GM13977 (cell line): ENCODE data around the gene CREB5.

ENCODE experiments used
- DNase-seq: peaks from one replicate; pipeline ENCODE4 v3.0.0; 2012; ENCODE audit warnings: low spot score
- in situ Hi-C: fragments of 300-500 bp; cut with MboI; formaldehyde crosslinking; loops from one replicate; pipeline ENCODE4 v1.12.0; 2022; ENCODE audit warnings: low sequenced_read_pairs, low pct_unique_long_range_greater_than_20kb, mixed read lengths, inconsistent platforms; ENCODE audit not compliant: unreplicated experiment
- TF ChIP-seq, protein P1 (sequence below): IDR thresholded peaks from 2 replicates; pipeline ENCODE4 v1.5.1; 2012; ENCODE audit warnings: mild to moderate bottlenecking, control low read depth; ENCODE audit not compliant: insufficient read depth; ENCODE audit errors: extremely low read depth, missing control alignments

Gene CREB5

DNA sequence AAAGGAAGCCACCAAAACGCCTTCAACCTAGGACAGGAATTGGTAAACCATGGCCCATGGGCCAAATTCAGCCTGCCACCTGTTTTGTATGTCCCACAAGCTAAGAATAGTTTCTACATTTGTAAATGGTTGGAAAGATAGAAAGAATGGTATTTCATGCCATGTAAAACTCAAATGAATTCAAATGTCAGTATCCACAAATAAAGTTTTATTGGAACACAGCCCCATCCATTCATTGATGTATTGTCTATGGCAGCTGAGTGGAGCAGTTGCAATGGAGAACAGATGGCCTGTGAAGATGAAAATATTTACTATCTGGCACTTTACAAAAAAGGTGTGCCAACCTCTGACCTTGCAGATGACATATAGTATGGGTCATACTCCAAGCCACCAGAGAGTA lies 236.9 kb downstream of the CREB5 start:
- in situ Hi-C loops = no loop called here
- TF ChIP-seq, protein P1, sequence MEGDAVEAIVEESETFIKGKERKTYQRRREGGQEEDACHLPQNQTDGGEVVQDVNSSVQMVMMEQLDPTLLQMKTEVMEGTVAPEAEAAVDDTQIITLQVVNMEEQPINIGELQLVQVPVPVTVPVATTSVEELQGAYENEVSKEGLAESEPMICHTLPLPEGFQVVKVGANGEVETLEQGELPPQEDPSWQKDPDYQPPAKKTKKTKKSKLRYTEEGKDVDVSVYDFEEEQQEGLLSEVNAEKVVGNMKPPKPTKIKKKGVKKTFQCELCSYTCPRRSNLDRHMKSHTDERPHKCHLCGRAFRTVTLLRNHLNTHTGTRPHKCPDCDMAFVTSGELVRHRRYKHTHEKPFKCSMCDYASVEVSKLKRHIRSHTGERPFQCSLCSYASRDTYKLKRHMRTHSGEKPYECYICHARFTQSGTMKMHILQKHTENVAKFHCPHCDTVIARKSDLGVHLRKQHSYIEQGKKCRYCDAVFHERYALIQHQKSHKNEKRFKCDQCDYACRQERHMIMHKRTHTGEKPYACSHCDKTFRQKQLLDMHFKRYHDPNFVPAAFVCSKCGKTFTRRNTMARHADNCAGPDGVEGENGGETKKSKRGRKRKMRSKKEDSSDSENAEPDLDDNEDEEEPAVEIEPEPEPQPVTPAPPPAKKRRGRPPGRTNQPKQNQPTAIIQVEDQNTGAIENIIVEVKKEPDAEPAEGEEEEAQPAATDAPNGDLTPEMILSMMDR = no peak
- DNase-seq = no peak

DNA sequence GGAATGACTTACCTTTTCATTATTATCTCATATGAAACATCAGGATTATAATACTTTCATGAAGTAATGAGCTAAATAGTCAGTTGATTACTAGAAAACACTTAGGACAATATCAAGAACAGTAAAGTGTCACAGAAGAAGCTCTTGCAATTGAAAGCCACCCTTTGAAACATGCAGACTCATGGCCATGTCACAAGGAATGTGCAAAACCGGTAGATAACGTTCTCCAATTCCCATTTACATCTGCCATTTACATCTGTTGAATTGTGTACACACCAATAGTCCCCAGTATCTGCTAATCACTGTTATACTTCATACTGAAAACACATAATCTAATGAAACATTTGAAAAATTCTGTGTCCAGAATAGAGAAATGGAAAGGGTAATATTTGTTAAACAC lies 237.5 kb downstream of the CREB5 start:
- in situ Hi-C loops = no loop called here
- no peak for DNase-seq
- TF ChIP-seq, protein P1 = no peak

DNA sequence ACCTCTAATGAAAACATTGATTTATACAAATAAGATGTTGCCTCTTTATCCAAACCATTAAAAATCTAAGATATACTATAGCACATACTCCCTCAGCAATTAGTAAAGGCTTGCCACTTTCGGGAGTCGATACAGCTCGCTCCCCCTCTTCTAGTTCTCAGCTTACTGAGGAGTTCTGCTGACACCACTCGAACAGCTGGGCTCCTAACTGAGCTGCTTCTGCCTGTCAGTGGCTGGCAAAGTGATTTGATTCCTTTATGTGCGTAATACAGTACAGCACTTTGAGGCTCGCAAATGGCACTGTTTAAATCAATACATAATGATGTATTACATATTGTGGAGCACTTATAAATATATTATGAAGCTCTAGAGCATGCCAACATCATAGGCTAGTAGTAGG lies 241.8 kb downstream of the CREB5 start:
- DNase-seq = no peak
- in situ Hi-C loops = no loop called here
- TF ChIP-seq, protein P1 = no peak

DNA sequence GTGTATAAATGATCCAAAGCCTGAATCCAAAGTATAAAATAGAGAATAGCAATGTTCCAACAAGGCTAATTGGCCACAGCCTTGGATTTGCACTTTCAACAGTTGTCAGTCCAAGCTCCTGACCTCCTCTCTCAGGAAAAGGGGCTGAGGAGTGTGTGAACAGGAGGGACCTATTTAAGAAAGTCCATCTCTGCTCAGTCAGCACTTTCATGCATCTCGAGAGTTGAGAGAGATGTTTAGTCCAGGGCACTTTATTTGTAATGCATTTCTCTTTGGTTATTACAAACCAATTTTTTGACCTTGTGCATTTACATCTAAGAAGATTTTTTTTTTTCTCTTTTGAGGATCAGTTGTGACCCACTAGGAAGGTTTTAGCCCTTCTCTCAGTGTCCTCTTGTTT lies 244.2 kb downstream of the CREB5 start:
- TF ChIP-seq, protein P1 = no peak
- DNase-seq = no peak
- in situ Hi-C loops = no loop called here

DNA sequence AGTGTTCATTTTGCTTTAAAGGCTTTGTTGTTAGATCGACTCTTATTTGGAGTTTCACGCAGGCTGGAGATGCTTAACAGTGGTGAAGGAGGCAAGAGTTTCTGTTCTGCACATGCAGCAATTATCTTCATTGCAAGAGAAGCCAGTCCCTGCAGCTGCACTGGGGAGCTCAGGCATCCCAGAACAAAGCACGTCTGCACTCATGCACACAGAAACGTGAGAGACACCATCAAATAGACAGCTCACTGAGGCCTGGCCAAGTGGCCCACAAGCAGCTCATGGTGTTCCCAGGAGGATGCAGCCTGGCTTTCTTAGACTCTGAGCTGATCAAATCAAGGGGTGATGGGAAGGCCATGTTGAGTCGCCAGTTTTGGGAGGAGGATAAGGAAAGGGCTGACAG lies 246.1 kb downstream of the CREB5 start:
- TF ChIP-seq, protein P1 = no peak
- in situ Hi-C loops = no loop called here
- DNase-seq = no peak

DNA sequence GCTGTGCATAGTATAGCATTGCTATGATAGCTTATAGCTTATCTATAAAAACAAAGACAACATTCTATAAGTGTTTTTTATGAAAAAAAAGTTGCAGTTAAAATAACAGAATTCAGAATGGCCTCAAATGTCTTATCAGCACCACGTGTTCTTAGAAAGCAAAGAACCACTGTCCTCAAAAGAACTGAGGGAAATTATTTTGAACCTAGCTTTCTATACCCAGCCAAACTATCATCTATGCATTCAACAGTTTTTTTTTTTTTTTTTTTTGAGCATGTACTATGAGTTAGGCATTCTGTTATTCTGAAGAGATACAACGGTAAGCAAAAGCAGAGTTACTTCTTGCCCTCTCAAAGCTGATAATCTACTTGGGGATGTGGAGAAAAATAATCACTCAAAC lies 247.8 kb downstream of the CREB5 start:
- in situ Hi-C loops = no loop called here
- DNase-seq = no peak
- TF ChIP-seq, protein P1 = no peak
